ENCODE measurements around the gene PRKG1. TPM values are rescaled to one million over a fixed set of nuclear protein-coding genes. Genes with fewer than 3 reads are reported as not detected.
A peak's percentile ranks its signal among the peaks of the same experiment; 100 is the strongest.

The PRKG1 gene
- total and polyA plus RNA-seq, 2 donors from 2014 or later, result 3.6 to 14.8 TPM

DNA sequence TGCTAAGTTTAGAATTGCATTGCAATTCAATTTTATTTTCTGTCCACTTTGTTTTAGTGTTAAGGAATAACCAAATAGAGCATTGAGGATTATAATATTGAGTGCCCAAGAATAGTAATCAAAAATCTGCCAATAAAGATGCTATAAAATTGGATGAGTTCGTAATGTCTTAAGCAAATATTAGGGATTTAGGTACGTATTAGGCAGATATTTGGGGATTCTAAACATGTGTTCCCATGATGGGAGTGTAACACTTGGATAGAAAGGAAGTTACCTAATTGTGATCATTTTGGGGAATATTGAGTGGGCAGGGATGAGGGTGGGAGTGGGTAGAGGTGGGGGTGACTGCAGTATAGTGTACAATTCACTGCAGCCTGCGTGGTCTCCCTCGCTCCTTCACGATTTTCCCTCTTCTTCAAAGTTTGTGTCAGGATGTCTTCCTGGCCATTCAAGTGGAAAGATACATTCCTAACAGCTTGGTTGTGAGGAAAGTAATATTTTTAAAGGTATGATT lies 1.3 kb upstream of the PRKG1 start:
- Histone ChIP-seq H3K4me1 (ENCODE audit: control insufficient read depth in 2 of 3, insufficient read depth in 2 of 3, low read depth in 1 of 3, low read length in 3 of 3) (peaks cover 0 to 9% (median 3%) of the 10 kb centered on the region in 3 donors), H3K36me3 (ENCODE audit: control insufficient read depth in 2 of 3, insufficient read depth in 3 of 3, low read length in 3 of 3) (no peaks in the 10 kb centered on the region), H3K9me3 (ENCODE audit: control insufficient read depth in 2 of 3, insufficient read depth in 1 of 3, low read length in 3 of 3) (no peaks in the 10 kb centered on the region), H3K9ac (ENCODE audit: low read length in 3 of 3) (peak overlapping the region in 1 of 3 donors; percentile 66), H3K27ac (ENCODE audit: low read depth in 2 of 2, low read length in 2 of 2) (no peak overlapping the region), H3K27me3 (ENCODE audit: control insufficient read depth, insufficient read depth, low read length) (no peaks in the 10 kb centered on the region), H3K4me3 (ENCODE audit: low read length in 3 of 3) (peak overlapping the region; percentile 64 to 86 (median 72))
- TF ChIP-seq, protein P1, sequence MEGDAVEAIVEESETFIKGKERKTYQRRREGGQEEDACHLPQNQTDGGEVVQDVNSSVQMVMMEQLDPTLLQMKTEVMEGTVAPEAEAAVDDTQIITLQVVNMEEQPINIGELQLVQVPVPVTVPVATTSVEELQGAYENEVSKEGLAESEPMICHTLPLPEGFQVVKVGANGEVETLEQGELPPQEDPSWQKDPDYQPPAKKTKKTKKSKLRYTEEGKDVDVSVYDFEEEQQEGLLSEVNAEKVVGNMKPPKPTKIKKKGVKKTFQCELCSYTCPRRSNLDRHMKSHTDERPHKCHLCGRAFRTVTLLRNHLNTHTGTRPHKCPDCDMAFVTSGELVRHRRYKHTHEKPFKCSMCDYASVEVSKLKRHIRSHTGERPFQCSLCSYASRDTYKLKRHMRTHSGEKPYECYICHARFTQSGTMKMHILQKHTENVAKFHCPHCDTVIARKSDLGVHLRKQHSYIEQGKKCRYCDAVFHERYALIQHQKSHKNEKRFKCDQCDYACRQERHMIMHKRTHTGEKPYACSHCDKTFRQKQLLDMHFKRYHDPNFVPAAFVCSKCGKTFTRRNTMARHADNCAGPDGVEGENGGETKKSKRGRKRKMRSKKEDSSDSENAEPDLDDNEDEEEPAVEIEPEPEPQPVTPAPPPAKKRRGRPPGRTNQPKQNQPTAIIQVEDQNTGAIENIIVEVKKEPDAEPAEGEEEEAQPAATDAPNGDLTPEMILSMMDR (IDR thresholded peaks at IDR 0.05; ENCODE audit: borderline replicate concordance, extremely low read depth, insufficient read depth), result no peak
- intact Hi-C loops (cut with DNase I), result no loop called here
- FAIRE-seq (no peak), DNase-seq (no peak)

DNA sequence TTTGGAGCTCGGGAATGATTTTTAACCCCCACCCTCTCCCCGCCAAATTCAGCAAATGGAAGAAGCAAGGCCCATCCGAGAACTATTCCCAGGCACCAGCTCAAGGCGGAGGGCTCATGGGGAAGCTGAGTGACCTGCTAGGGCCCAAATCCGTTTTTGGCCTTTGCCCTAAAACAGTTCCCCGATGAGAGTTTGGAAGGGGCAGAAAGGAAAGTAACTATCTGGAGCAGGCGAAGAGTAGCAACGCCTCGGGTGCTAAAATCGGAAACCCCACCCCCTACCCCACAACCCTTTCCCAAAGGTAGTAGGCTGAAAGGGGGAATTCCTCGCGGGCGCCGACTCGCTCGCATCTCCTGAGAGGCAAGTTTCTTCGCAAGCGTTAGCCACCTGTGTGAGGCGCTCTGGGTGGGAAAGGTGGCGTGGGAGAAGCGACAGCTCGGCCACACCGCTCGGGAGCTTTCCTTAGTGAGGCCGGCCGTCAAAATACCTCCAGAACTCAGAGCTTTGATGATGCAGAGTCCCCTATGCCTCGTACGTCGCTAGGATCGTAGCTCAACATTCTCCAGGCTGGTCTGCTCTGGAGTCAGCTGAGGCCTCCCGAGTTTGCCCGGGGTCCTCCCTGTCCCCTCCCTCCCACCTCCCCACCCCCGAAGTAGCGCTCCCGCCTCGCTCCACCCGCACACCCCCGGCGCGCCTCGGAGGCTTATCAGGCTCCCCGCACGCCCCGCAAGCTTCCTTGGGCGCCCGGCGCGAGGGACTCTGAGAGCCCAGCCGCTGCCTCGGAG lies 642 bp upstream of the PRKG1 start:
- Histone ChIP-seq H3K27me3 (ENCODE audit: control insufficient read depth, insufficient read depth, low read length) (no peaks in the 10 kb centered on the region), H3K27ac (ENCODE audit: low read depth in 2 of 2, low read length in 2 of 2) (peak overlapping the region; percentile 66 to 73), H3K4me3 (ENCODE audit: low read length in 3 of 3) (peak overlapping the region; percentile 64 to 86 (median 72)), H3K4me1 (ENCODE audit: control insufficient read depth in 2 of 3, insufficient read depth in 2 of 3, low read depth in 1 of 3, low read length in 3 of 3) (peaks cover 0 to 9% (median 3%) of the 10 kb centered on the region in 3 donors), H3K9ac (ENCODE audit: low read length in 3 of 3) (peak overlapping the region; percentile 38 to 74 (median 66)), H3K36me3 (ENCODE audit: control insufficient read depth in 2 of 3, insufficient read depth in 3 of 3, low read length in 3 of 3) (no peaks in the 10 kb centered on the region), H3K9me3 (ENCODE audit: control insufficient read depth in 2 of 3, insufficient read depth in 1 of 3, low read length in 3 of 3) (no peaks in the 10 kb centered on the region)
- intact Hi-C loops (cut with DNase I), result no loop called here
- TF ChIP-seq, protein P1 (IDR thresholded peaks at IDR 0.05; ENCODE audit: borderline replicate concordance, extremely low read depth, insufficient read depth), result no peak
- peak; percentile 64 to 75 (median 72) for DNase-seq
- FAIRE-seq, result no peak

DNA sequence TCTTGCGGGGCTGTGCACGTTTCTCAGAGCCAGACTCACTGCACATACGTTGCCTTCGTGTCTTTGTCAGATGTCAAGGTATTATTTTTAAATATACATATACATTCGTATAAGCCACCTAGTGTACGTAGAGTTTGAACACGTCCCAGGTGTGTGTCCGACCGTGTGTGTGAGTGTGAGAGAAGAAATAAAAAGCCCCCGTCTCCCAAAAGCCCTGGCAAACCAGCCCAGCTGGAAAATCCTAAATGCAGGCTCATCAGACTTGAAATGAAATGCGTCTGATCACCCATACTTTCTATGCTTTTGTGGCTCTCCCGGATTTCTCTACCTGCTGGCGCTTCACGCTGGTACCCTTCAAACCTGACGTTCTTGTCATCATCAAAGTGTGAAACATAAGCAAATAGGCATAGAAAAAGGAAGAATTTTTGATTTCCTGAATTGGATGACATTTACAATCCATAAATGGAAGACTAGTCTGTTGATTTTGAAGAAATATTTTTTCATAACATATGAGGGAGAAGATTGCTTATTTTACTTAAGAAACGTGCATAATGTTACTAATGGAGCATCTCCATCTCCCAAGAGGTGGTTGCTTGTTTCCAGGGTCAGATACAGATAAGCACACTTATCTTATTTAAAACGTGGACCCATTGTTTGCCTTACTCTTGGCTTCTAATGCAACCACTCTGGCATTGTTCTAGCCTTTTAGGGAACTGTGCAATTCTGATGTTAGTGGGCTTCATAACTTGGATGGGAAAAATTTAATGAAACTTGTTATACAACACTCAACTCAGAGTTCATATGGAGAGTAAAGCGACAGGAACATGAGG lies 971 bp downstream of the PRKG1 start:
- Histone ChIP-seq H3K27me3 (ENCODE audit: control insufficient read depth, insufficient read depth, low read length) (no peaks in the 10 kb centered on the region), H3K9me3 (ENCODE audit: control insufficient read depth in 2 of 3, insufficient read depth in 1 of 3, low read length in 3 of 3) (no peaks in the 10 kb centered on the region), H3K4me1 (ENCODE audit: control insufficient read depth in 2 of 3, insufficient read depth in 2 of 3, low read depth in 1 of 3, low read length in 3 of 3) (peaks cover 0 to 12% (median 3%) of the 10 kb centered on the region in 3 donors), H3K4me3 (ENCODE audit: low read length in 3 of 3) (peak overlapping the region; percentile 72 to 88 (median 86)), H3K27ac (ENCODE audit: low read depth in 2 of 2, low read length in 2 of 2) (no peak overlapping the region), H3K36me3 (ENCODE audit: control insufficient read depth in 2 of 3, insufficient read depth in 3 of 3, low read length in 3 of 3) (no peaks in the 10 kb centered on the region), H3K9ac (ENCODE audit: low read length in 3 of 3) (peak overlapping the region; percentile 39 to 74 (median 74))
- FAIRE-seq (no peak), DNase-seq (no peak)
- intact Hi-C loops (cut with DNase I), result no loop called here
- TF ChIP-seq, protein P1 (IDR thresholded peaks at IDR 0.05; ENCODE audit: borderline replicate concordance, extremely low read depth, insufficient read depth), result no peak
